H9 (cell line): ENCODE data around the gene GALT. TPM values are rescaled to one million over a fixed set of nuclear protein-coding genes. Genes with fewer than 3 reads are reported as not detected.

ENCODE experiments used
- DNase-seq: peaks from one replicate; pipeline ENCODE4 v3.0.0-alpha.2; 2017
- H2AFZ ChIP-seq: one replicate; pipeline ENCODE4 v1.6.1; 2013; ENCODE audit warnings: mild to moderate bottlenecking, low read length, control low read depth, moderate library complexity
- H2AK5ac ChIP-seq: 2 replicates; pipeline ENCODE4 v1.6.1; 2013; ENCODE audit warnings: low read length, control low read depth, mixed read lengths; ENCODE audit not compliant: insufficient read length
- H2BK120ac ChIP-seq: one replicate; pipeline ENCODE4 v1.6.1; 2013; ENCODE audit warnings: low read depth, mild to moderate bottlenecking, low read length, control low read depth, inconsistent platforms; ENCODE audit not compliant: poor library complexity, severe bottlenecking
- H2BK12ac ChIP-seq: 2 replicates; pipeline ENCODE4 v1.6.1; 2013; ENCODE audit warnings: low read length, control low read depth, mixed read lengths, low read depth; ENCODE audit not compliant: insufficient read length
- H2BK15ac ChIP-seq: 2 replicates; pipeline ENCODE4 v1.6.1; 2013; ENCODE audit warnings: low read depth, low read length, control low read depth
- H2BK20ac ChIP-seq: one replicate; pipeline ENCODE4 v1.6.1; 2013; ENCODE audit warnings: low read depth, mild to moderate bottlenecking, low read length, control low read depth, inconsistent platforms; ENCODE audit not compliant: poor library complexity, severe bottlenecking
- H2BK5ac ChIP-seq: 2 replicates; pipeline ENCODE4 v1.6.1; 2013; ENCODE audit warnings: low read length, control low read depth, mixed read lengths; ENCODE audit not compliant: insufficient read length
- H3K14ac ChIP-seq: 2 replicates; pipeline ENCODE4 v1.6.1; 2013; ENCODE audit warnings: low read length, control low read depth; ENCODE audit not compliant: insufficient read depth
- H3K18ac ChIP-seq: 2 replicates; pipeline ENCODE4 v1.6.1; 2013; ENCODE audit warnings: low read depth, mild to moderate bottlenecking, mixed read lengths, low read length, control low read depth; ENCODE audit not compliant: insufficient read length
- H3K23ac ChIP-seq: 2 replicates; pipeline ENCODE4 v1.6.1; 2013; ENCODE audit warnings: low read length, control low read depth, mixed read lengths, low read depth; ENCODE audit not compliant: insufficient read length
- H3K23me2 ChIP-seq: 2 replicates; pipeline ENCODE4 v1.6.1; 2013; ENCODE audit warnings: low read depth, mild to moderate bottlenecking, mixed read lengths, low read length, control low read depth; ENCODE audit not compliant: insufficient read length, poor library complexity, severe bottlenecking
- H3K27ac ChIP-seq: 2 replicates; pipeline ENCODE4 v1.5.1; 2013; ENCODE audit warnings: low read length, control low read depth, mixed read lengths, low read depth; ENCODE audit not compliant: insufficient read length
- H3K27me3 ChIP-seq: 2 replicates; pipeline ENCODE4 v1.6.1; 2013; ENCODE audit warnings: low read length, control low read depth, inconsistent platforms; ENCODE audit not compliant: insufficient read depth
- H3K4ac ChIP-seq: 2 replicates; pipeline ENCODE4 v1.6.1; 2013; ENCODE audit warnings: low read depth, mild to moderate bottlenecking, control low read depth, inconsistent platforms, low read length, moderate library complexity
- H3K4me1 ChIP-seq: 2 replicates; pipeline ENCODE4 v1.6.1; 2013; ENCODE audit warnings: low read length, control low read depth, inconsistent platforms; ENCODE audit not compliant: insufficient read depth
- H3K4me2 ChIP-seq: 2 replicates; pipeline ENCODE4 v1.6.1; 2013; ENCODE audit warnings: low read length, control low read depth, mixed read lengths; ENCODE audit not compliant: insufficient read length, insufficient read depth
- H3K56ac ChIP-seq: 2 replicates; pipeline ENCODE4 v1.6.1; 2013; ENCODE audit warnings: low read depth, mild to moderate bottlenecking, mixed read lengths, low read length, control low read depth; ENCODE audit not compliant: insufficient read length
- H3K79me1 ChIP-seq: 2 replicates; pipeline ENCODE4 v1.6.1; 2013; ENCODE audit warnings: low read depth, mild to moderate bottlenecking, moderate library complexity, low read length, control low read depth, inconsistent platforms; ENCODE audit not compliant: insufficient read depth, poor library complexity, severe bottlenecking
- H3K79me2 ChIP-seq: 2 replicates; pipeline ENCODE4 v1.6.1; 2013; ENCODE audit warnings: low read length, control low read depth, inconsistent platforms; ENCODE audit not compliant: insufficient read depth
- H3K9ac ChIP-seq: 2 replicates; pipeline ENCODE4 v1.6.1; 2013; ENCODE audit warnings: low read length, control low read depth, mixed read lengths; ENCODE audit not compliant: insufficient read length; ENCODE audit errors: extremely low read depth
- H3K9me3 ChIP-seq: one replicate; pipeline ENCODE4 v1.6.1; 2013; ENCODE audit warnings: low read depth, low read length, inconsistent platforms; ENCODE audit not compliant: control insufficient read depth
- H3T11ph ChIP-seq: one replicate; pipeline ENCODE4 v1.6.1; 2013; ENCODE audit warnings: mild to moderate bottlenecking, low read length, control low read depth, inconsistent platforms
- H4K20me1 ChIP-seq: one replicate; pipeline ENCODE4 v1.6.1; 2013; ENCODE audit not compliant: control insufficient read depth, insufficient read length, insufficient read depth
- H4K5ac ChIP-seq: 2 replicates; pipeline ENCODE4 v1.6.1; 2013; ENCODE audit warnings: low read depth, mild to moderate bottlenecking, mixed read lengths, low read length, control low read depth; ENCODE audit not compliant: insufficient read length
- H4K8ac ChIP-seq: replicated peaks from 2 replicates; pipeline ENCODE4 v1.6.1; 2013; ENCODE audit warnings: low read length, control low read depth, mixed read lengths, low read depth; ENCODE audit not compliant: insufficient read length
- H4K91ac ChIP-seq: 2 replicates; pipeline ENCODE4 v1.6.1; 2013; ENCODE audit warnings: low read depth, mild to moderate bottlenecking, moderate library complexity, mixed read lengths, low read length, control low read depth; ENCODE audit not compliant: insufficient read length
- H3K27ac Mint-ChIP-seq, 3 experiments: 2 replicates in 2 of 3; 3 replicates in 1 of 3; pipeline ENCODE4 v1.8.0; 2020 to 2021; ENCODE audit warnings: mixed read lengths in 3 of 3, mild to moderate bottlenecking in 1 of 3, moderate library complexity in 1 of 3
- H3K27me3 Mint-ChIP-seq: 2 replicates; pipeline ENCODE4 v1.8.0; 2021; ENCODE audit warnings: low read depth, mild to moderate bottlenecking, moderate library complexity, mixed read lengths
- H3K36me3 Mint-ChIP-seq, 3 experiments: 2 replicates in 2 of 3; 3 replicates in 1 of 3; pipeline ENCODE4 v1.8.0; 2020 to 2021; ENCODE audit warnings: low read depth in 3 of 3, mixed read lengths in 3 of 3; ENCODE audit not compliant: insufficient read depth in 1 of 3
- H3K4me1 Mint-ChIP-seq, 2 experiments: 2 replicates each; pipeline ENCODE4 v1.8.0; 2020; ENCODE audit warnings: mixed read lengths in 2 of 2
- H3K4me3 Mint-ChIP-seq, 2 experiments: 2 replicates in 1 of 2; 3 replicates in 1 of 2; pipeline ENCODE4 v1.8.0; 2020 to 2021; ENCODE audit warnings: mild to moderate bottlenecking in 2 of 2, mixed read lengths in 2 of 2, moderate library complexity in 1 of 2
- H3K9me3 Mint-ChIP-seq, 2 experiments: 2 replicates in 1 of 2; 3 replicates in 1 of 2; pipeline ENCODE4 v1.8.0; 2020; ENCODE audit warnings: mild to moderate bottlenecking in 2 of 2, mixed read lengths in 2 of 2, moderate library complexity in 1 of 2
- WGBS: extraction: QIAGEN DNeasy Blood & Tissue Kit; methylation state at CpG from one replicate; pipeline ENCODE4 v1.1.7; 2013; ENCODE audit warnings: missing lambda C conversion rate, low lambda C conversion rate, mixed read lengths; ENCODE audit not compliant: insufficient read length; ENCODE audit errors: extremely low coverage; 5-methylcytosine and 5-hydroxymethylcytosine counted together
- total RNA-seq: library from RNA; stranded (reverse); gene quantifications from 2 replicates; pipeline ENCODE4 v1.2.1, GENCODE V29; 2021
- TF ChIP-seq, protein P1 (sequence below): fragments of 200-600 bp; sonication (generic); conservative IDR thresholded peaks from 3 replicates; pipeline ENCODE4 v1.8.0; 2021; ENCODE audit warnings: antibody characterized with exemption, mild to moderate bottlenecking

The GALT gene
- total RNA-seq, 1 experiment from 2014 or later, result 41.5 TPM

DNA sequence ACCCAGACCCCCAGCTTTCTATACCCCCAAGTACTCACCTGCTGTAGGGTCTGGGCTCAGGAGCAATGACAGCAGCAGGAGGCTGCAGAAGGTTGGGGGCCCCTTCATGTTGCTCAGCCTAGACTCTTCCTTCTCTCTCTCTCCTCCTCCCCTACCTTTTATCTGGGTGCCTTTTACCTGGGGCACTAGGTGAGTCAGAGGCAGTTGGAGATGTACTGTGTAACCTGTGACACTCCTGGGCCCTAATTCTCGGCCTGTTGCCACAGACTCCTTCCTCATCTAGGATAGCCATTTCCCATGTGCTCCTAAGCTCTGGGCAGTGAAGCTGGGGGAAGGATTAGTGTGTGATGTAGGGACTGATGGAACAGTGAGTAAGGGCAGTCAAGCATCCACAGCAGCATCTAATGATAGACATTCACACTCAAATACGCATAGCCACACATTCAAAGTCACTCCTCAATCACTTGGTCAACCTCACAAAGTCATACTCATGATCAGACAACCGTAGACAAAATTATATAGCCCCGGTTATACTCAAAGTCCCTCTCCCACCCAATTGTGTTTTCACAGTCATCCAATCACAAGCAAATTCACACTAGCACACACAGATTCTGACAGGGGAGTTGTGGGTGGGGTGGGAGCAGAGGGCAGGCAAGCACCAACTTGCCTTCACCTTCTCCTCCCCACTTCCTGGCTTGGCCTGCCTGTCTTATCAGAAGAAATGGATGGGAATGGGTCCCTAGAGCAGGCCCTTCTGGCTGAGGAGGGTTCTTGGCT, 16.2 kb downstream of the GALT start, which contains the start of gene CCL27:
Gene CCL27 (minus strand): TSS at position 132 of the 777 bp plus-strand sequence. CDS start 24 bp downstream, at position 108.
- no peak within 1 kb of the TSS for H4K8ac ChIP-seq
- peaks cover 13% of the 10 kb centered on the region for H3K23me2 ChIP-seq
- peaks cover 1% of the 10 kb centered on the region; the same call in 1 of the 2 replicates for H3K27me3 Mint-ChIP-seq
- H3K27me3 ChIP-seq, result no peaks in the 10 kb centered on the region
- H2AK5ac ChIP-seq, result no peak within 1 kb of the TSS
- H3T11ph ChIP-seq, result no peak within 1 kb of the TSS
- no peak within 1 kb of the TSS for H2BK12ac ChIP-seq
- H4K91ac ChIP-seq, result no peak within 1 kb of the TSS
- peak within 1 kb of the TSS in 1 of 3 experiments; percentile 23; a peak in 3 of 7 replicates for H3K27ac Mint-ChIP-seq
- H2BK120ac ChIP-seq, result no peak within 1 kb of the TSS
- H3K9me3 ChIP-seq, result no peaks in the 10 kb centered on the region
- peaks cover 2 to 5% (median 3%) of the 10 kb centered on the region in 3 experiments; a peak in 5 of 7 replicates for H3K36me3 Mint-ChIP-seq
- TF ChIP-seq, protein P1, sequence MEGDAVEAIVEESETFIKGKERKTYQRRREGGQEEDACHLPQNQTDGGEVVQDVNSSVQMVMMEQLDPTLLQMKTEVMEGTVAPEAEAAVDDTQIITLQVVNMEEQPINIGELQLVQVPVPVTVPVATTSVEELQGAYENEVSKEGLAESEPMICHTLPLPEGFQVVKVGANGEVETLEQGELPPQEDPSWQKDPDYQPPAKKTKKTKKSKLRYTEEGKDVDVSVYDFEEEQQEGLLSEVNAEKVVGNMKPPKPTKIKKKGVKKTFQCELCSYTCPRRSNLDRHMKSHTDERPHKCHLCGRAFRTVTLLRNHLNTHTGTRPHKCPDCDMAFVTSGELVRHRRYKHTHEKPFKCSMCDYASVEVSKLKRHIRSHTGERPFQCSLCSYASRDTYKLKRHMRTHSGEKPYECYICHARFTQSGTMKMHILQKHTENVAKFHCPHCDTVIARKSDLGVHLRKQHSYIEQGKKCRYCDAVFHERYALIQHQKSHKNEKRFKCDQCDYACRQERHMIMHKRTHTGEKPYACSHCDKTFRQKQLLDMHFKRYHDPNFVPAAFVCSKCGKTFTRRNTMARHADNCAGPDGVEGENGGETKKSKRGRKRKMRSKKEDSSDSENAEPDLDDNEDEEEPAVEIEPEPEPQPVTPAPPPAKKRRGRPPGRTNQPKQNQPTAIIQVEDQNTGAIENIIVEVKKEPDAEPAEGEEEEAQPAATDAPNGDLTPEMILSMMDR, result no peak
- H2AFZ ChIP-seq, result no peak within 1 kb of the TSS
- no peaks in the 10 kb centered on the region for H3K79me2 ChIP-seq
- H3K9me3 Mint-ChIP-seq, result no peaks in the 10 kb centered on the region
- H3K14ac ChIP-seq, result no peak within 1 kb of the TSS
- H3K18ac ChIP-seq, result no peak within 1 kb of the TSS
- no peak within 1 kb of the TSS for H3K4ac ChIP-seq
- no peak within 1 kb of the TSS for H3K9ac ChIP-seq
- no peaks in the 10 kb centered on the region for H3K4me1 ChIP-seq
- no CpG with 5 or more reads among the region's 4 CpGs for WGBS
- no peaks in the 10 kb centered on the region for H4K20me1 ChIP-seq
- H3K23ac ChIP-seq, result no peak within 1 kb of the TSS
- H3K4me1 Mint-ChIP-seq, result peaks cover 7 to 8% of the 10 kb centered on the region in 2 experiments
- H2BK20ac ChIP-seq, result no peak within 1 kb of the TSS
- H2BK15ac ChIP-seq, result no peak within 1 kb of the TSS
- DNase-seq, result no peak
- no peaks in the 10 kb centered on the region for H3K79me1 ChIP-seq
- H3K4me3 Mint-ChIP-seq, result no peak within 1 kb of the TSS; a peak in 1 of 5 replicates
- no peak within 1 kb of the TSS for H4K5ac ChIP-seq
- H3K56ac ChIP-seq, result no peak within 1 kb of the TSS
- H3K4me2 ChIP-seq, result no peak within 1 kb of the TSS
- H3K27ac ChIP-seq, result no peak within 1 kb of the TSS
- no peak within 1 kb of the TSS for H2BK5ac ChIP-seq
